NK-92 (cell line): ENCODE results near the gene TGIF1.
"Not testable (repeated sequence)": the region's sequence is repeated elsewhere in the genome, so short reads cannot be mapped to it uniquely, and the experiment has no call there.

Experiments used
- DNase-seq: peaks from one replicate; lab custom pipeline; 2025; ENCODE audit not compliant: unreplicated experiment; lab: John Stamatoyannopoulos, UW

The TGIF1 gene

DNA sequence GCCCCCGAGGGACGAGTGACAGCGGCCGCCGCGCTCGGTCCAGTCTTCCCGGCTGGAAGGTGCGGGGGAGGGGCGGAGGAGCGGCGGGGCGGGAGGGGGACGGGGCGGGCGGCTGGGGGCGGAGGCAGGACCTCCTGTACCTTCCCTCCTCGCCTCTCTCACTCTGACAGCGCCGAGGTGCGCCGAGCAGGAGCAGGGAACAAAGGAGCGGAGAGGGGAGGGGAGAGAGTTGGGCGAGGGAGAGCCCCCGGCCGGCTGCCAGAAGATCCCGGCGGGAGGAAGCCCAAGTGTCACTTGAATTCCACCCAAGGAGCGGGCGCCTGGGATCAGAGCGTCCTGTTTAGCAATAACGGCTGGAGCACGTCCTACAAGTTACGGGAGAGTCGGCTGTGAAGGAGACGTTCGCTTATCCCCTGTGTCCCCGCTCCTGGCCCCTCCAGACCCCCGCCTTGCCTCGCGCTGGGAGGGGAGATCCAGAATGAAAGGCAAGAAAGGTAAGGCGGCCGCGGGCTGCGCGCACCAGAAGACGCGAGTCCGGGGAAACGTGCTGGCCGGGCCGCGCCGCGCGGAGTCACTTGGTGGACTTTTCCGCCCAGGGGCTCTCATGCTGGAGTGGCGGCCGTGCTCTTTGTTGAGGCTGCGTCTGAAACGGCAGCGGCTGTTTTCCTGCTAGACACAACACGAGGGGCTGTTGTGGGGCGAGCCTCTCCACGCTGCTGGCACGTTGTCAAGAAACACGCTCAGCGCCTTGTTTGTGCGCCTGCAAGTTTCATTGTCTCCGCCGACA lies at the start of gene TGIF1:
Gene TGIF1 (plus strand): TSS at position 161 of the 787 bp plus-strand sequence. CDS start 318 bp downstream, at position 479.
- DNase-seq, result no peak

DNA sequence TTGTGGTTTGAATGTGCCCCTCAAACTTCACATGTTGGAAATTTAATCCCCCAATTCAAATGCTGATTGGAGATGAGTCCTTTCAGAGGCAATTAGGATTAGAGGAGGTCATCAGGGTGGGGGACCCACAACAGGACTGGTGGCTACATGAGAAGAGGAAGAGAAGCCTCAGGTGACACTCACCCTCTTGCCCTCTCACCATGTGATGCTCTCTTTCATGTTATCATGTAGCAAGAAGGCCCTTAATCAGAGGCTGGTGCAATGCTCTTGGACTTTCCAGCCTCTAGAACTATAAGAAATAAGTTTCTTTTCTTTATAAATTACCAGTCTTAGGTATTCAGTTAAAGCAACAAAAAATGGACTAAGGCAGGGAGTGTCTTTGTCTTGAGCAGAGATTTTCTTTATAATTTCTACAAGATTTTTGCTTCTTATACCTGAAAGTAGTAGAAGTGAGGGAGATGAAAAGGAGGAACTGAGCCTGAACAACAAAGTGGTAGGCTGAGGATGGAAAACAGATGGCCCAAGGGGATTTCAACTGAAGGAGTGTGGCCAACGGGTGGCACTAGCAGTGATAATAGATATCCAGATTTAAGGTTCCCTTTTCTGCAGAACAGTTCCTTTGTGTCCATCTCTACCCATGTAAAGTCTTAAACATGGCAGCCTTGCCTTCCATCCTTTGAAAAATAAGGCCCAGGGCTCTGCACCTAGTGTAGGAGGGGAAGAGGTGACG lies 49.2 kb upstream of the TGIF1 start:
- DNase-seq, result no peak

DNA sequence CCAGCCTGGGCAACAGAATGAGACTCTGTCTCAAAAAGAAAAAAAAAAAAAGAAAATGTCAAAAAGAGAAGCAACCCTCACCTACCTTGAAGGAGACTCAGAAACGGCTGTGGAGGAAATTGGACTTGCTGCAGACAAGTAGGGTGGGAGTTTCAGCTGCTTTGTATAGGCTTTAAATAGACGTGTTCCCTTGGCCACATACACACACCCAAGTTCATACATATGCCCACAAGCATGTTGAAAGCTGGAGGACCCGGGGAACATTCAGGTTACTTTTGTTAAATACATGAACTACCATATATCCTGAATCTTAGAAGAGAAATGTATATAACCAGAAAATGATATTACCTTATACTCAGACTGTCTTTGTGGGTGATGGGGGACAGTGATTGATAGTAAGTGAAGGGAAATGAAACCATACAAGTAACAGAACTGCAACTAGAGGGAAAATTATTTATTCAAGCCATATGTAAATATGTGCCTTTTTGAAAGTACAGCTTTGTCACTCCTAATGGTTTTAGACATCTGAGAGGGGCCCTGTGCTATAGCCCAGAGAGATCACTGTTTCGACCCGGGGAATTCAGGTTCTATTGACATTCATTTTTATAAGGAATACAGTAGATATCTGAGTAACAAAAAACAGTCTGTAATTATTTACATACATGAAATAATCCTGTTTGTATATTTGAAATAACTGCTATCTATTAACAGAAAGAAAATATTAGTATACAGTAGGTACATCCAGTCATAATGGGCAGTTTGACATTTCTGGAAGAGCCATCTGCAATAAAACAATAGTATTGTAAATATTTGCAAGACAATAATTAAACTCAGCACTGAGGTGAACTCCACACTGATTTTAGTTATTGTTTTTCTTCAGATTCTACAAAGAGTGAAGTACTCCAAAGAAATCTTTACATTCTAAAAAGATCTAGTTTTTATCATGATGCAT lies 48.0 kb upstream of the TGIF1 start:
- no peak for DNase-seq

DNA sequence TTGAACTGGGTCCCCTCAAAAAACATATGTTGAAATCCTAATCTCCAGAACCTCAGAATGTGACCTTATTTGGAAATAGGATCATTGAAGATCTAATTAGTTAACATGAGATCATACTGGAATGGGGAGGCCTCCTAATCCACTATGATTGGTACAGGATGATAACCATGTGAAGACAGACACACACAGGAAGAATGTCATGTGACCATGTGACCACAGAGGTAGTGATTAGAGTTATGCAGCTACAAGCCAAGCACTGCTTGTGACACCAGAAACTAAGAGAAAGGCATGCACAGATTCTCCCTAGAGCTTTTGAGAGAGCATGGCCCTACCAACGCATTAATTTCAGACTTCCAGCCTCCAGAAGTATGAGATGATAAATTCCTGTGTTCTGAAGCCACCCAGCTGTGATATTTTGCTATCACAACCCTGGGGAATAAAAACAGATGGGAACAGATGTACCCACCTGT lies 47.0 kb upstream of the TGIF1 start:
- no peak for DNase-seq

DNA sequence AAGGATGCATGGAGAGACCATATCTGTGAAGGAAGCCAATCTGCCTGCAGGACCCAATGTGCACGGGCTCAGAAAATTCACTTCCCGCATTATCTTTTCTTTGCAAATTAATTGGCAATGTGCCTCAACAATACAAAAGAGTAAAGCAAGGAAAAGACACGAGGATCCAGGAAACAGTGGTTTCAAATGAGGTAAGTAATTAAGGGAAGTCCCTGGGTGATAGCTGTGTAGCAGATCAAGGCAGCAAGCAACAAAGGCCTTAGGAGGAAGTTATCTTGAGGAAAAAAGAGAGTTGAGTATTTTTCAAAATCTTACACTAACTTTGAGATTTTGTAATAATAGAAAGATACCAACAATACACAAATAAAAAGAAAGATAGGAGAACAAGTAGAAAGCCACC lies 44.3 kb upstream of the TGIF1 start:
- no peak for DNase-seq

DNA sequence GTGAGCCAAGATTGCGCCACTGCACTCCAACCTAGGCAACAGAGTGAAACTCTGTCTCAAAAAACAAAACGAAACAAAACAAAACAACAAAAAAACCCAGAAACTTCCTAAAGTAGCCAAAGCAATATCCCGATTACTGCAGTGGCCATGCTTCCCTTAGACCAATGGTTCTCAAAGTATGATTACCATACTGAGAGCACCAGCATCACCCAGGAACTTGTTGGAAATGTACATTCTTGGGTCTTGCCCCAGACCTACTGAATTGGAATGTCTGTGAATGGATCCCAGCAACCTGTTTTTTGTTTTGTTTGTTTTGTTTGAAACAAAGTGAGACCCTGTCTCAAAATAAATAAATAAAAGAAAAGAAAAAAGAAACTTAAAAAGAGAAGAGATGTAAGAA lies 41.9 kb upstream of the TGIF1 start:
- no peak for DNase-seq

DNA sequence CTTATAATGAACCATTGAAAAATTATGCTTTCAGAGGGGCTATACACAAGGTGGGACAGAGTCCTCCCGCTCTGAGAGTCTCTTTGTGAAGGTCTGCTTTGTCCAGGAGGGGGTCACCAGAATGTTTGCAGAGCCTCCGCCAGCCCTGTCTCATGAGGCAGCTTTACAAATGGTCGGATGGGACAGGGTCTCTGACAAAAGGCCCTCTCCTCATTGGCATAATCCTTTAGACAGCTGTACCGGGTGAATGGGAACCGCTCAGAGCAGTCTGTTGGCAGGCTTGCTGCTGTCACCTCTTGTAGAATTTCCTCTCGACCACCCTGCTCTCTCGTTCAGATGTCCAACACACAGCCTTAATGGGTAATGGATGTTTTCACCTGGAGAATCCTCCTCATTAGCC lies 40.2 kb upstream of the TGIF1 start:
- no peak for DNase-seq

DNA sequence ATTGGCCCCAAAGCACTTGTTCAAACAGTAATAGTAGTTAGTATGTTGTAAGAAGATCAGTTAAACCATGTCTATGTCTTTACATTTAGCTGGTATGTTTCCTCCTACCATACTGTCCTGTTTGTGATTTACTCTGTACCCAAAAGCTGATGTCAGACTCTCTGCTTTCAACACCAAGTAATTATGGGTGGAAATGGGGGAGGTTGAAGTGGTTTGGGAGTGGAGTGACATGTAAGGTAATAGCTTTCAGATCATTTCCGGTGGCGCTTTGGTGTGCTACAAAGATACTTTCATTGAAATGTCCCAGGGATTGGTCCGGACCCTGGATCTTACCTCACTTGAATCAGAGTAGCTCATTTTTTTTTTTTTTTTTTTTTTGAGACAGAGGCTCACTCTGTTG lies 39.7 kb upstream of the TGIF1 start:
- DNase-seq, result no peak

DNA sequence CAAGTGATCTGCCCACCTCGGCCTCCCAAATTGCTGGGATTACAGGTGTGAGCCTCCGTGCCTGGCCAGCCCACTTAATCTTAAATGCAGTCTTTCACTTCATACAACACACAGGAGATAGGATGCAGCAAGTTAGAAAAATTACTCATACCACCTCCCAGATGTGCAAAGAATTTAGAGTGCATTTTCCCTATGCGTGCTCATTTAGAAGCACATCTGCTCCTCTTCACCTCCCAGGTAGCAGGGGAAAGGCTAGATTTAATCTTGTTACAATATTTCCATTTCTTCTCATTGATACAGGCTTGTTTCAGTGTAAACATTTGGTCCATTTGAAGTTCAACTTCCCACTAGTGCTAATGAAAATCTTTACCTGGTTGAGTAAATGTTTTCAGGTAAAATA lies 39.1 kb upstream of the TGIF1 start:
- DNase-seq, result not testable (repeated sequence)

DNA sequence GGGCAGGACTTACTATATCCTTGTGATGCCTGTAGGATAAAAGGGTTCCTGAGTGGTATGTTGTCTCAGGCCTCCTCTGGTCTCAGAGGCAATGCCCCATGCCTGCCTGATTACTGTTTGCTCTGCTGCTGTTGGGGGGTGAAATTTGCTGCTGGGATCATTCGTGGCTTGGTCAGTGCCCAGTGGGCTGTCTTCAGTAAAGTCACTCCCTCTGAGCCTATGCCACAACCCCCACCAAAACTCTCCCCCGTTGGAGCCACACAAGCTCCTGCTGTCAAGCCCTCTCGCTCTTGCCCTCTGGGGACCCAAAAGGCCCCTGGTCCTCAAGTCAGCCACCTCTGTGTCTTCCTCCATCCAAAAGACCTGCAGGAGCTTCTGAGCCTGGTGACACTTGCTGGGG lies 38.6 kb upstream of the TGIF1 start:
- no peak for DNase-seq

DNA sequence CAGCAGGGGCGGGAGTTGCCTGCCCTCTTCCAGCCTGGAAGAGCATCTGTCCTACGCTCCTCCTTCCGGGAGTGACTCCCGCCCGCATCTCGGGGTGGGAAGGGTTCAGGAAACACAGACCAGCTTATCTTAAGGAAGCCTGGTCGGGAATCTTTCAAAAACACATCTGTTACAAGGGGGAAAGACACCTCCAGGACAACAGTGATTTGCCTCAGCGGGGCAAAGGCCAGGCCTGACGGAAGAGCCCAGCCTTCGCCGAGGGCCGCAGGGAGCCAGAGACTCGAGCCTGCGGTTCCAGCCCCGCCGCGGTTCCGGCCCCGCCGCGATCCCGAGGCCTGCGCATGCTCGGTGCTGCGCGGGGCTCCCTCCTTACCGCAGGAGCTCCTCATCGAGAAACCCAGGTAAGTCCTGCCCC lies 38.1 kb upstream of the TGIF1 start:
- DNase-seq, result no peak

DNA sequence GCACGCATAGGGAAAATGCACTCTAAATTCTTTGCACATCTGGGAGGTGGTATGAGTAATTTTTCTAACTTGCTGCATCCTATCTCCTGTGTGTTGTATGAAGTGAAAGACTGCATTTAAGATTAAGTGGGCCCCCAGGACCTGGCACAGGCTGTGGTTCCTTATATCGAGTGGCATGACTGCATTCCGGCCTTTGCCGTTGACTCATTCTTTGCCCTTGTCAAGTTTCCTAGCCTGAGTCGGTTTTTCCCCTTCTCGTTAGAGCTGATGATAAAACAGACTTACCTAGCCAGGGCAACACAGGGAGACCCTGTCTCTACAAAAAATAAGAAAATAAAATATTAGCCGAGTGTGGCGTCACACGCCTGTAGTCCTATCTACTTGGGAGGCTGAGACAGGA lies 37.4 kb upstream of the TGIF1 start:
- not testable (repeated sequence) for DNase-seq

DNA sequence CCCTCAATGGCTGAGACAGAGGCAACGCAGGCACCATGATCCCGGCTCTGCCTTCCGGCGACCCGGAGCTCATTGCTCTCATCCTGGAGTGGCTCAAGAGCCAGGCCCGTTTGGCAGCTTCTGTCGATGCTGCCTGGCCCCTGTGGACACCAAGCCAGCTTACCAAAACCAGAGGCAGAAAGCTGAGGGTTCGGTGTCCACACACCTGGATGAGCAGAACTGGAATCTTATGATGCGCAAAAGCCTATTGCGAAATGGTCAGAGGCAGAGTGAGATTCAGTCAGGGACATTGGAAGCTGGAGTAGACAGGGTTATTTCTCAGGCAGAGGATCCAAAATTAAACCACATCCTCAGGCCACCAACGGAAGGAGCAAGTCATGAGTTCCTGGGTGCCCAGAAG lies 34.9 kb upstream of the TGIF1 start:
- DNase-seq, result no peak

DNA sequence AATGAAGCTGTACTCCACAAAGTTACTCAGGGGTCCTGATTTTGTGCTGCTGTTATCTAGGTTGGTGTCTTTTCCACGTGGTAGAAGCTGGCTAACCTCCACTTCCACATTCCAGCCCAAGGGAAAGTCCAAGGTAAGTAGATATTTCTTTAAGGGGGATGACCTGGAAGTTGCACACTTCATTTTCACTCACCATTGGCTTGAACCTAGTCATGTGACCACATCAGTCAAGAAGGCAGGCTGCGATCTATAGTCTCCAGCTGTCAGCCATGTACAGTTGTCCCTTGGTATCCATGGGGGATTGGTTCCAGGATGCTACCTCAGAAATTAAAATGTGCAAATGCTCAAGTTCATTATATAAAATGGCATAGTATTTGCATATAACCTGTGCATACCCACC lies 31.9 kb upstream of the TGIF1 start:
- no peak for DNase-seq

DNA sequence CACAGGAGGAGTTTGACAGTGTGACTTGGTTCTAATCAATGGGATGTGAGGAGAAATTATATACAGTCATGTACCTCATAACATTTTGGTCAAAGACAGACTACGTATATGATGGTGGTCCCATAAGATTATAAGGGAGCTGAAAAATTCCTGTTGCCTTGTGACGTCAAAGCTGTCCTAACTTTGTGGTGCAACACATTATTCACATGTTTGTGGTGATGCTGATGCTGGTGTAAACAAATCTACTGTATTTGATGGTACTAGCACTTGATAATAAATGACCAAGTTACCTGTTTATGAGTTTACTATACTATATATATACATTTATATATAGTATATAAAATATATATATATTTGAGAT lies 29.1 kb upstream of the TGIF1 start:
- no peak for DNase-seq

DNA sequence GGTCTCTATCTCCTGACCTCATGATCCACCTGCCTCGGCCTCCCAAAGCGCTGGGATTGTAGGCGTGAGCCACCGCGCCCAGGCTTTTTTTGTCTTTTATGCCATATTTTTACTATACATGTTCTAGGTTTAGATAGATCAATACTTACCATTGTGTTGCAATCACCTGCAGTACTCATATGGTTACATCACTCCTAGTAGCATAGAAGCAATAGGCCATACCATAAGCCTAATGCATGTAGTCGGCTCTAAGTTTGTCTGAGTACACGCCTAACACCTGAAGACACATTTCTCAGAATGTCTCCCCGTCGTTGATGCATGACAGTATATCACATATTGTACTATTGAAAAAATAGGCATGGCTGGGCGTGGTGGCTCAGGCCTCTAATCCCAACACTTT lies 27.1 kb upstream of the TGIF1 start:
- no peak for DNase-seq

DNA sequence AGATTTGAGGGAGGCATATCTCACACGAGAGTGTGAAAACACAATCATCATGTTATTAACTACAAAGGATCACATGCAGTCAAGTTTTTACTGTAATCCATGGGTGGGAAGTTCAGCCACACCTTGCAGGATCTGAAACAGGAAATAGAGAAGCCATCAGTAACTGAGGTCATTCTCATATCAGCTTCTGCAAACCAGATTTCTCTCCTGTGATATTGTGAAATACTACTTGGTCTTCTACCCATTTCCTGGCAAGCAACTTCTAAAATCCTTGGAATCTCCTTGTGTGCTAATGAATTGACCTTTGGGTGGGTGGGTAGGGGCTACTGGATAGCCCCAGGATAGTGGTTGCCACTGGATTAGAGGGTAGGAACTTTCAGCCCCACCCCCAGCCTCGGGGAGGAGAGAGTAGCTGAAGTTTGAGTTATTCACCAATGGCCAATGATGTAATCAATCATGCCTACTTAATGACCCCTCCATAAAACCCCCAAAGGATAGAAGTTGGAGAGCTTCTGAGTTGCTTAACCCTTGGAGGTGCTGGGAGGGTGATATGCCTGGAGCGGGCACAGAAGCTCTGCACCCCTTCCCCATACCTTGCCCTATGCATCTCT lies 25.6 kb upstream of the TGIF1 start:
- no peak for DNase-seq

DNA sequence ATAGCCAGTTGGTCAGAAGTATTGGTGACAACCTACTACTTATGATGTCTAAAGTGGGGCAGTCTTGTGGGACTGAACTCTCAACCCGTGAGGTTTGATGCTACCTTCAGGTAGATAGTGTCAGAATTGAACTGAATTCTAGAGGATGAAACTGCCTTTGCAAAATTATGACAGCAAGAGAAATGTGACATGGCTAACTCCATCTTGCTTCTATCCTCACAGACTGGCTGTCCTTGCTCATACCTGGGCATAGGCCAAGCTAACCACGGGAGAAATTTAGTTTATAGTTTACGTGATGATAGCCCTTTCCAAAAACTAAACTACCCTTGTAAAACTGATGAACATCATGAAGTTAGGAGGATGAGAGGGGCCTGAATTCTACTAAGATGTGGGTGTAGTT lies 24.9 kb upstream of the TGIF1 start:
- no peak for DNase-seq

DNA sequence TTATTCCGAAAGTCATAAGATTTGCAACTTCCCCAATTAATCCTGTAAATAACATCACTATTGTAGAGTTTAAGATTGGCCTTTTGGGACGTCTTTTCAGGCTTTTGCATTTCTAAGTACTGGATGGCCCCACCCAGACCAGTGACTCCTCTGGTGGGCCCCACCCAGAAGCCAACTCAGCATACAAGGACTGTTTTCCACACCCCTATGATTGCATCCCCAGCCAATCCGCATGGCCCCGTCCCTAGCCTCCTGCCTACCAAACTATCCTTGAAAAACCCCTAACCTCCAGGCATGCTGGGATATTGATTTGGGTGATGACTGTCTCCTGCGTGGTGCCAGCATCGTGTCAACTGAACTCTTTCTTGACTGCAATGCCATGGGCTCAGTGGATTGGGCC lies 24.5 kb upstream of the TGIF1 start:
- no peak for DNase-seq

DNA sequence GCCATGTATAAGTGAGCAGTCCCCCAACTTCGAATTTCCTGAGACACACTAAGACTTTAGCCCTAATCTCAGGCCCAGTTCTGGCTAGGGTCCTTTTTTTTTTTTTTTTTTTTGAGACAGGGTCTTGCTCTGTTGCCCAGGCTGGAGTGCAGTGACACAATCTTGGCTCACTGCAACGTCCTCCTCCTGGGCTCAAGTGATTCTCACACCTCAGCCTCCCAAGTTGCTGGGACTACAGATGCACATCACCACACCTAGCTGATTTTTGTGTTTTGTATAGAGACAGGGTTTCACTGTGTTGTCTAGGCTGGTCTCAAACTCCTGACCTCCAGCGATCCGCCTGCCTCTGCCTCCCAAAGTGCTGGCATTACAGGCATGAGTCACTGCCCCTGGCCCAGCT lies 23.9 kb upstream of the TGIF1 start:
- DNase-seq, result no peak

DNA sequence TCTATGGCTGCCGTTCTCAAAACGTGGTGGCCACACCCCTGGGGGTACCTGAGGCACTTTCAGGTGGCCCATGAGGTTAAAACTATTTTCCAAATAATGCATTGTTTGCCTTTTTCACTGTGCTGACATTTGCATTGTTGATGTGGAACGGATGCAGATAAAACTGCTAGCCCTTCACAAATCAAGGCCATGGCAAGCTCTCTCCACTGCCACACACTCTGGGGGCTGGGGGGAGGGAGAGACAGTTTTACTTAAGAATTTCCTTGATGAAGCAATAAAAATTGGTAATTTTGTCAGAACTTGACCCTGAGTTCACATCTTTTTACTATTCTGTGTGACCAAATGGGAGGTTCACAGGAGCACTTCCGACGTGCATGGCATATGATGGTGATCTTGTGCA lies 22.0 kb upstream of the TGIF1 start:
- DNase-seq, result no peak
